Measurements from ENCODE around the gene STARD3NL. TPM values are rescaled to one million over a fixed set of nuclear protein-coding genes. Genes with fewer than 3 reads are reported as not detected.

The STARD3NL gene
- total and polyA plus RNA-seq, 2 experiments from 2014 or later, result 55.1 to 55.3 TPM

GRCh38 chr7:38185395-38186307, 7.6 kb downstream of the STARD3NL start (continued):
- TF ChIP-seq REST (IDR thresholded peaks at IDR 0.05; ENCODE audit: unreplicated experiment), result no peak
- no peak for TF ChIP-seq ZNF114 (CRISPR knock-in tag; IDR thresholded peaks at IDR 0.05)
- TF ChIP-seq NANOG (IDR thresholded peaks at IDR 0.05; ENCODE audit: borderline replicate concordance), result no peak
- no peak for TF ChIP-seq CTCF (conservative IDR thresholded peaks at IDR 0.05; ENCODE audit: low read depth in 2 of 2)
- TF ChIP-seq POLR2AphosphoS5 (IDR thresholded peaks at IDR 0.05; ENCODE audit: low read depth), result no peak
- TF ChIP-seq ZNF331 (CRISPR knock-in tag; IDR thresholded peaks at IDR 0.05; ENCODE audit: low read depth), result no peak
- no peak for TF ChIP-seq CREB1 (CRISPR knock-in tag; IDR thresholded peaks at IDR 0.05; ENCODE audit: low read depth)
- TF ChIP-seq EZH2phosphoT487 (IDR thresholded peaks at IDR 0.05; ENCODE audit: unreplicated experiment), result no peak

- no peak overlapping the region for H3K27ac Mint-ChIP-seq
- no peaks in the 10 kb centered on the region for H3F3A ChIP-seq (replicated peaks; ENCODE audit: low read depth)
- H3K4me3 ChIP-seq, result no peak overlapping the region
- no peaks in the 10 kb centered on the region for H3K27me3 ChIP-seq (ENCODE audit: insufficient read depth)
- TF ChIP-seq POLR2AphosphoS5 (IDR thresholded peaks at IDR 0.05; ENCODE audit: low read depth) (no peak), CREB1 (CRISPR knock-in tag; IDR thresholded peaks at IDR 0.05; ENCODE audit: low read depth) (no peak), REST (IDR thresholded peaks at IDR 0.05; ENCODE audit: unreplicated experiment) (no peak)
- H3K4me2 ChIP-seq, result no peak overlapping the region
- ATAC-seq (no peak), DNase-seq (ENCODE audit: low spot score) (no peak)
- no peak overlapping the region for H3K27ac ChIP-seq (ENCODE audit: low read depth)
- H2AFZ ChIP-seq, result no peak overlapping the region
- no peaks in the 10 kb centered on the region for H3K27me3 Mint-ChIP-seq (ENCODE audit: insufficient read depth, low read depth, poor library complexity)
- peaks cover 33% of the 10 kb centered on the region for H3K4me1 ChIP-seq (ENCODE audit: insufficient read depth)
- no peaks in the 10 kb centered on the region for H3K9me2 ChIP-seq (ENCODE audit: insufficient read depth)
- H3K4me3 Mint-ChIP-seq, result no peak overlapping the region
- no peaks in the 10 kb centered on the region for H3K36me3 ChIP-seq (ENCODE audit: insufficient read depth)
- H3K9me3 Mint-ChIP-seq, result no peaks in the 10 kb centered on the region
- H4K20me1 ChIP-seq (replicated peaks; ENCODE audit: insufficient read depth), result peaks cover 5% of the 10 kb centered on the region; the same call in 1 of the 2 replicates
- peaks cover 94% of the 10 kb centered on the region for H3K79me2 ChIP-seq (replicated peaks; ENCODE audit: insufficient read depth)
- H3K4me1 Mint-ChIP-seq, result peaks cover 45% of the 10 kb centered on the region
- peaks cover 8% of the 10 kb centered on the region; the same call in 2 of the 3 replicates for H3K36me3 Mint-ChIP-seq (ENCODE audit: low read depth)
Observed at GRCh38 chr7:38186593-38187314, 8.7 kb downstream of the STARD3NL start.
